NT2/D1 (cell line): ENCODE results near the gene RELN.

Source experiments
- SUZ12 ChIP-seq: IDR thresholded peaks from 2 replicates; pipeline ENCODE4 v1.6.1; 2011; ENCODE audit not compliant: insufficient read length, insufficient read depth; ENCODE audit errors: extremely low read depth
- YY1 ChIP-seq: IDR thresholded peaks from 2 replicates; pipeline ENCODE4 v1.6.1; 2011; ENCODE audit not compliant: insufficient read length, insufficient read depth
- ZNF274 ChIP-seq: IDR thresholded peaks from 2 replicates; pipeline ENCODE4 v1.6.1; 2011; ENCODE audit warnings: mild to moderate bottlenecking, low read depth, low read length

GRCh38 chr7:104023100-104023499 lies 33.6 kb upstream of the RELN start:
- TF ChIP-seq ZNF274 (no peak), SUZ12 (no peak), YY1 (no peak)
